Activated CD4-positive, alpha-beta T cell treated with anti-CD3 and anti-CD28 coated beads for 1 hour (primary cell): ENCODE measurements around the gene SH3GL1.

ENCODE experiments used
- DNase-seq: peaks from one replicate; pipeline ENCODE4 v3.0.0-alpha.2; 2020

SH3GL1 gene

GRCh38 chr19:4431808-4432674 is 31.7 kb upstream of the SH3GL1 start:
- no peak for DNase-seq

GRCh38 chr19:4431296-4431695 is 30.9 kb upstream of the SH3GL1 start:
- no peak for DNase-seq

GRCh38 chr19:4430760-4431159 is 30.4 kb upstream of the SH3GL1 start:
- no peak for DNase-seq

- no peak for DNase-seq
These were observed 29.4 kb upstream of the SH3GL1 start for GRCh38 chr19:4429771-4430171.

- no peak for DNase-seq
These were observed 28.9 kb upstream of the SH3GL1 start for GRCh38 chr19:4429256-4429655.

- DNase-seq, result no peak
These were observed 28.1 kb upstream of the SH3GL1 start for GRCh38 chr19:4428326-4428975.

- no peak for DNase-seq
These were observed 25.2 kb upstream of the SH3GL1 start for GRCh38 chr19:4425537-4425936.

GRCh38 chr19:4423416-4424126 is 23.2 kb upstream of the SH3GL1 start:
- DNase-seq, result no peak

- no peak for DNase-seq
These were observed 15.9 kb upstream of the SH3GL1 start for GRCh38 chr19:4416268-4416667.

- DNase-seq, result no peak
These were observed 15.0 kb upstream of the SH3GL1 start for GRCh38 chr19:4415352-4415751.

- DNase-seq, result no peak
These were observed 14.5 kb upstream of the SH3GL1 start for GRCh38 chr19:4414800-4415321.

- DNase-seq, result no peak
These were observed 13.9 kb upstream of the SH3GL1 start for GRCh38 chr19:4414144-4414799.

- no peak for DNase-seq
These were observed 13.2 kb upstream of the SH3GL1 start for GRCh38 chr19:4413588-4413987.

- no peak for DNase-seq
These were observed 9.0 kb upstream of the SH3GL1 start for GRCh38 chr19:4409123-4409933.

GRCh38 chr19:4406626-4407025 is 6.3 kb upstream of the SH3GL1 start:
- no peak for DNase-seq

- DNase-seq, result no peak
These were observed 5.6 kb upstream of the SH3GL1 start for GRCh38 chr19:4405977-4406376.

- no peak for DNase-seq
These were observed 2.8 kb upstream of the SH3GL1 start for GRCh38 chr19:4403005-4403761.

GRCh38 chr19:4402171-4403004 is 2.0 kb upstream of the SH3GL1 start, which contains the start of gene CHAF1A:
Gene CHAF1A (plus strand): TSS chr19:4402640. CDS start chr19:4402763, 123 bp downstream.
- peak; percentile 98 for DNase-seq

GRCh38 chr19:4401769-4402170 is 1.4 kb upstream of the SH3GL1 start:
- DNase-seq, result no peak

GRCh38 chr19:4399812-4400134 is 574 bp downstream of the SH3GL1 start:
- no peak for DNase-seq
